GM12892 (cell line): ENCODE measurements around the gene TIMMDC1.

Experiments
- POLR2A ChIP-seq: IDR thresholded peaks from 2 replicates; pipeline ENCODE4 v1.6.1; 2011; ENCODE audit warnings: low read depth, low read length, control low read depth
- POLR2AphosphoS5 ChIP-seq: IDR thresholded peaks from 2 replicates; pipeline ENCODE4 v1.6.1; 2011; ENCODE audit warnings: low read depth, low read length, control low read depth
- TAF1 ChIP-seq: IDR thresholded peaks from 2 replicates; pipeline ENCODE4 v1.6.1; 2011; ENCODE audit warnings: low read depth, mild to moderate bottlenecking, control low read depth, low read length, borderline replicate concordance

GRCh38 chr3:119541547-119541946 is 43.2 kb downstream of the TIMMDC1 start:
- no peak for TF ChIP-seq POLR2AphosphoS5
- no peak for TF ChIP-seq POLR2A
- no peak for TF ChIP-seq TAF1
